HepG2 (cell line): Measurements from ENCODE around the gene PIAS1. TPM values are rescaled to one million over a fixed set of nuclear protein-coding genes. Genes with fewer than 3 reads are reported as not detected.

Experiments
- CCAR2 ChIP-seq: fragments of 200-400 bp; formaldehyde crosslinking; optimal IDR thresholded peaks from 2 replicates; pipeline ENCODE3; 2018; ENCODE audit warnings: low read depth, mild to moderate bottlenecking, low read length, moderate library complexity
- ERF ChIP-seq: IDR thresholded peaks from 2 replicates; pipeline ENCODE4 v1.6.1; 2018; ENCODE audit warnings: missing biosample characterization, missing genetic modification reagents
- FOXP1 ChIP-seq, 2 experiments: fragments of 450-650 bp in 1 of 2; IDR thresholded peaks; 2 replicates each; pipeline ENCODE4 v1.6.1; 2017 to 2018; ENCODE audit warnings: antibody characterized with exemption in 1 of 2
- GTF2F1 ChIP-seq: fragments of 150-350 bp; IDR thresholded peaks from 2 replicates; pipeline ENCODE4 v1.6.1; 2014; ENCODE audit warnings: low read length
- HNF4G ChIP-seq, 2 experiments: sonication (generic) in 1 of 2; formaldehyde crosslinking in 1 of 2; IDR thresholded peaks; 2 replicates each; pipeline versions ENCODE4 v1.4.0 to v1.6.1; 2011 to 2020; ENCODE audit warnings: borderline replicate concordance in 2 of 2, low read depth in 2 of 2, mild to moderate bottlenecking in 2 of 2, low read length in 1 of 2, missing genetic modification reagents in 1 of 2, moderate library complexity in 1 of 2
- HOXD1 ChIP-seq: sonication (generic); formaldehyde crosslinking; IDR thresholded peaks from 2 replicates; pipeline ENCODE4 v1.5.0; 2020; ENCODE audit warnings: missing genetic modification reagents
- JARID2 ChIP-seq: sonication (generic); formaldehyde crosslinking; IDR thresholded peaks from 2 replicates; pipeline ENCODE4 v1.8.1; 2023; ENCODE audit warnings: missing genetic modification reagents, inconsistent platforms; ENCODE audit not compliant: insufficient replicate concordance
- KDM2A ChIP-seq: sonication (generic); formaldehyde crosslinking; IDR thresholded peaks from 2 replicates; pipeline ENCODE4 v1.4.0; 2020; ENCODE audit warnings: low read depth, missing genetic modification reagents, borderline replicate concordance
- MED8 ChIP-seq: sonication (generic); formaldehyde crosslinking; IDR thresholded peaks from 2 replicates; pipeline ENCODE4 v1.8.1; 2023; ENCODE audit warnings: mild to moderate bottlenecking, missing genetic modification reagents; ENCODE audit not compliant: insufficient replicate concordance
- SMYD3 ChIP-seq: sonication (generic); formaldehyde crosslinking; IDR thresholded peaks from 2 replicates; pipeline ENCODE4 v1.8.1; 2023; ENCODE audit warnings: mild to moderate bottlenecking, missing genetic modification reagents
- TSC22D2 ChIP-seq: sonication (generic); formaldehyde crosslinking; IDR thresholded peaks from 2 replicates; pipeline ENCODE4 v1.5.1; 2020; ENCODE audit warnings: missing genetic modification reagents, mild to moderate bottlenecking, borderline replicate concordance
- ZC3H4 ChIP-seq: sonication (generic); formaldehyde crosslinking; IDR thresholded peaks from 2 replicates; pipeline ENCODE4 v1.4.0; 2020; ENCODE audit warnings: missing genetic modification reagents, borderline replicate concordance
- ZMYM3 ChIP-seq: sonication (generic); formaldehyde crosslinking; IDR thresholded peaks from 2 replicates; pipeline ENCODE4 v1.5.1; 2020; ENCODE audit warnings: mild to moderate bottlenecking, missing genetic modification reagents
- ZNF124 ChIP-seq: sonication (generic); formaldehyde crosslinking; IDR thresholded peaks from 2 replicates; pipeline ENCODE4 v1.4.0; 2020; ENCODE audit warnings: missing genetic modification reagents
- ZNF205 ChIP-seq: IDR thresholded peaks from 2 replicates; pipeline ENCODE4 v1.6.1; 2018; ENCODE audit warnings: missing biosample characterization, missing genetic modification reagents
- ZNF207 ChIP-seq: fragments of 450-650 bp; IDR thresholded peaks from 2 replicates; pipeline ENCODE4 v1.6.1; 2016; ENCODE audit warnings: antibody characterized with exemption, borderline replicate concordance
- ZNF296 ChIP-seq: sonication (generic); formaldehyde crosslinking; conservative IDR thresholded peaks from 2 replicates; pipeline ENCODE4 v1.5.0; 2020; ENCODE audit warnings: mild to moderate bottlenecking, missing genetic modification reagents
- ZNF33A ChIP-seq: sonication (generic); formaldehyde crosslinking; IDR thresholded peaks from 2 replicates; pipeline ENCODE4 v1.5.1; 2020; ENCODE audit warnings: missing genetic modification reagents, mild to moderate bottlenecking, moderate library complexity, borderline replicate concordance
- ZNF556 ChIP-seq: sonication (generic); formaldehyde crosslinking; IDR thresholded peaks from 2 replicates; pipeline ENCODE4 v1.4.0; 2020; ENCODE audit warnings: mild to moderate bottlenecking, missing genetic modification reagents, borderline replicate concordance
- ZNF580 ChIP-seq: IDR thresholded peaks from 2 replicates; pipeline ENCODE4 v1.6.1; 2016; ENCODE audit warnings: low read depth, borderline replicate concordance
- ZNF619 ChIP-seq: sonication (generic); formaldehyde crosslinking; IDR thresholded peaks from 2 replicates; pipeline ENCODE4 v1.4.0; 2020; ENCODE audit warnings: mild to moderate bottlenecking, missing genetic modification reagents
- ZNF724P ChIP-seq: sonication (generic); formaldehyde crosslinking; IDR thresholded peaks from 2 replicates; pipeline ENCODE4 v1.8.0; 2022; ENCODE audit warnings: missing genetic modification reagents, borderline replicate concordance
- polyA plus RNA-seq, 8 experiments: library from polyadenylated mRNA; depleted of rRNA in 3 of 8; stranded (reverse) in 7 of 8; unstranded in 1 of 8; fragments of >200 nt; fragmentation: Illumina TruSeq in 4 of 8; extraction: Trizol in 4 of 8; gene quantifications; 2 replicates each; pipeline versions ENCODE4 v1.2.1 to v1.2.3, GENCODE V29; 2011 to 2016; ENCODE audit warnings: low read depth in 4 of 8, missing spikeins in 1 of 8, mixed read lengths in 1 of 8; ENCODE audit not compliant: insufficient read depth in 1 of 8
- total RNA-seq, 5 experiments: library from RNA; depleted of rRNA; stranded (reverse); fragments of >200 nt; fragmentation: Illumina TruSeq; extraction: Trizol; gene quantifications; 2 replicates each; pipeline ENCODE4 v1.2.3, GENCODE V29; 2016; ENCODE audit warnings: low read depth in 1 of 5
- TF ChIP-seq, protein P1 (sequence below): fragments of 450-650 bp; IDR thresholded peaks from 2 replicates; pipeline ENCODE4 v1.6.1; 2016

The PIAS1 gene
- total and polyA plus RNA-seq, 2 of the 13 experiments (the other 11 are each of a cell fraction or from before 2014, with no cell fraction given), result 20.7 to 33.7 TPM

GRCh38 chr15:68229386-68230156 lies 175.5 kb downstream of the PIAS1 start, which contains the start of gene CLN6 (continued):
- no peak for TF ChIP-seq ZNF296 (CRISPR knock-in tag)
- no peak for TF ChIP-seq SMYD3 (CRISPR knock-in tag)
- no peak for TF ChIP-seq ZMYM3 (CRISPR knock-in tag)
- 0 out of 2 replicates have a peak, but pooled peaks have one; percentile 47 for TF ChIP-seq ZNF205 (CRISPR knock-in tag)
- TF ChIP-seq MED8 (CRISPR knock-in tag), result peak; percentile 61
- no peak; the same call in 1 of the 2 replicates for TF ChIP-seq ZNF724P (CRISPR knock-in tag)
- TF ChIP-seq JARID2 (CRISPR knock-in tag), result no peak
- no peak for TF ChIP-seq GTF2F1
- TF ChIP-seq ERF, result peak; percentile 29; the same call in 1 of the 2 replicates
- no peak for TF ChIP-seq ZNF33A
- TF ChIP-seq ZNF619 (CRISPR knock-in tag), result no peak
- no peak for TF ChIP-seq CCAR2
- no peak for TF ChIP-seq ZNF207
- peak; percentile 75; the same call in 1 of the 2 replicates for TF ChIP-seq ZNF556 (CRISPR knock-in tag)
- no peak for TF ChIP-seq FOXP1 (IDR thresholded peaks at IDR 0.05)
- TF ChIP-seq FOXP1 (CRISPR knock-in tag; IDR thresholded peaks at IDR 0.05), result no peak
- TF ChIP-seq HOXD1, result no peak; the same call in 1 of the 2 replicates
- TF ChIP-seq ZNF124 (CRISPR knock-in tag), result no peak
- TF ChIP-seq HNF4G (IDR thresholded peaks at IDR 0.05; ENCODE audit: borderline replicate concordance, low read depth, low read length), result no peak; the same call in 1 of the 2 replicates
- TF ChIP-seq HNF4G (CRISPR knock-in tag; IDR thresholded peaks at IDR 0.05; ENCODE audit: borderline replicate concordance, low read depth), result peak; percentile 43; the same call in 1 of the 2 replicates
- TF ChIP-seq TSC22D2 (CRISPR knock-in tag), result no peak; the same call in 1 of the 2 replicates
- no peak for TF ChIP-seq ZC3H4 (CRISPR knock-in tag)
- TF ChIP-seq KDM2A (CRISPR knock-in tag), result no peak; the same call in 1 of the 2 replicates
- TF ChIP-seq, protein P1, sequence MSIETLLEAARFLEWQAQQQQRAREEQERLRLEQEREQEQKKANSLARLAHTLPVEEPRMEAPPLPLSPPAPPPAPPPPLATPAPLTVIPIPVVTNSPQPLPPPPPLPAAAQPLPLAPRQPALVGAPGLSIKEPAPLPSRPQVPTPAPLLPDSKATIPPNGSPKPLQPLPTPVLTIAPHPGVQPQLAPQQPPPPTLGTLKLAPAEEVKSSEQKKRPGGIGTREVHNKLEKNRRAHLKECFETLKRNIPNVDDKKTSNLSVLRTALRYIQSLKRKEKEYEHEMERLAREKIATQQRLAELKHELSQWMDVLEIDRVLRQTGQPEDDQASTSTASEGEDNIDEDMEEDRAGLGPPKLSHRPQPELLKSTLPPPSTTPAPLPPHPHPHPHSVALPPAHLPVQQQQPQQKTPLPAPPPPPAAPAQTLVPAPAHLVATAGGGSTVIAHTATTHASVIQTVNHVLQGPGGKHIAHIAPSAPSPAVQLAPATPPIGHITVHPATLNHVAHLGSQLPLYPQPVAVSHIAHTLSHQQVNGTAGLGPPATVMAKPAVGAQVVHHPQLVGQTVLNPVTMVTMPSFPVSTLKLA, result peak; percentile 80
- no peak for TF ChIP-seq ZNF580 (CRISPR knock-in tag)
